ENCODE measurements around the gene PHYHD1. TPM values are rescaled to one million over a fixed set of nuclear protein-coding genes. Genes with fewer than 3 reads are reported as not detected.

The PHYHD1 gene
- polyA plus RNA-seq, 1 donor: 19.0 TPM

DNA sequence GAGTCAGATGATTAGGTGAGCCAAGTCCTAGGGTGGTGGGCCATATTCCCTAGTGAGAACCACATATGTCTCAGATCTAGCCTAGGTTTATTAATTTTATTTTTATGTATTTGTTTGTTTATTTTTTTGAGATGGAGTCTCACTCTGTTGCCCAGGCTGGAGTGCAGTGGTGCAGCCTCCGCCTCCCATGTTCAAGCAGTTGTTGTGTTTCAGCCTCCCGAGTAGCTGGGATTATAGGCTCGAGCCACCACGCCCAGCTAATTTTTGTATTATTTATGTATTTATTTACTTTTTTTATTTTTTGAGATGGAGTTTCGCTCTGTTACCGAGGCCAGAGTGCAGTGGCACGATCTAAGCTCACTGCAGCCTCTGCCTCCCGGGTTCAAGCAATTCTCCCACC, 62.8 kb downstream of the PHYHD1 start:
- H3K4me1 ChIP-seq (ENCODE audit: control insufficient read depth, insufficient read depth, low read length): no peaks in the 10 kb centered on the region
- peaks cover 80% of the 10 kb centered on the region for H3K36me3 ChIP-seq (ENCODE audit: control insufficient read depth, insufficient read depth, low read length)
- no peaks in the 10 kb centered on the region for H3K27me3 ChIP-seq (ENCODE audit: control insufficient read depth, insufficient read depth, low read length)
- DNase-seq: no peak
- no peak overlapping the region for H3K27ac ChIP-seq (ENCODE audit: low read length)
- WGBS (ENCODE audit: insufficient coverage, low lambda C conversion rate): 100% methylated on average over 3 of the region's 8 CpGs
- no peak overlapping the region for H3K4me3 ChIP-seq (ENCODE audit: low read length)
- H3K9me3 ChIP-seq (ENCODE audit: control insufficient read depth, low read depth, low read length): no peaks in the 10 kb centered on the region

DNA sequence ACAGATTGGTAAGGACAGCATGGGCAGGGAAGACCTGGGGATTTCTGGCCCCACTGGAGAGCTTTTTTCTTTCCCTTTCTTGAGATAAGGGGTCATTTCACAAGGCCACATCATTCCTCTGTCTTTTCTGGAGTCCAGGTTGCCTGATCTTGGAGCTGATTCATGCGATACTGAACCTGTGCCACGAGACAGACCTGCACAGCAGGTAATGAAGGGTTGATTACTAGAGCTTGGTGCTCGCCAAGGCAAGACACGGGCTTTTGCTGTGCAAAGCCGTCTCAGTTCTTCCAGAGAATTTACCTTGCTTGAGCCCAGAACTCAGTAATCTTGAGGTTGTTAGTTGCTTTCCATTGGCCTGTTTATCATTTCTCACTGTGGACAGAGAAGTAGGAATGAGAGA, 65.9 kb downstream of the PHYHD1 start:
- no peak overlapping the region for H3K4me3 ChIP-seq (ENCODE audit: low read length)
- H3K27ac ChIP-seq (ENCODE audit: low read length): no peak overlapping the region
- WGBS (ENCODE audit: insufficient coverage, low lambda C conversion rate): no CpG with 5 or more reads among the region's 5 CpGs
- no peaks in the 10 kb centered on the region for H3K4me1 ChIP-seq (ENCODE audit: control insufficient read depth, insufficient read depth, low read length)
- no peaks in the 10 kb centered on the region for H3K9me3 ChIP-seq (ENCODE audit: control insufficient read depth, low read depth, low read length)
- no peak for DNase-seq
- no peaks in the 10 kb centered on the region for H3K27me3 ChIP-seq (ENCODE audit: control insufficient read depth, insufficient read depth, low read length)
- H3K36me3 ChIP-seq (ENCODE audit: control insufficient read depth, insufficient read depth, low read length): peaks cover 77% of the 10 kb centered on the region

DNA sequence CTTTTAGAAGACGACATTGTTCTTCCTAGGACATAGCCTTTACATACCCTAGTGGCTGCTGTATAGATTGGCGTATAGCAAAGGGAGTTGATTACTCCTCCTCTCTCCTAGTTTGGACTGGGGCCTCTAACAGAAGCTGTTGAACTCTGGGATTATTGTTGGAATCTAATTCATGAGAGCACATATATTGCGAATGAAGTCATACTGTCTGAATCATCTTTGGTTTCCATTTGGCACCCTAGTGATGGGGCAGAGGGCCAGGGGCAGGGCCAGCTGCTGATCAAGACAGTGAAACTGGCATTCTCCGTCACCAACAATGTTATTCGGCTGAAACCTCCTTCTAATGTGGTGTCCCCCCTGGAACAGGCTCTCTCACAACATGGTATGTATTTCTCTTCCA, 67.0 kb downstream of the PHYHD1 start:
- Histone ChIP-seq H3K36me3 (ENCODE audit: control insufficient read depth, insufficient read depth, low read length) (peaks cover 74% of the 10 kb centered on the region), H3K27me3 (ENCODE audit: control insufficient read depth, insufficient read depth, low read length) (no peaks in the 10 kb centered on the region), H3K27ac (ENCODE audit: low read length) (no peak overlapping the region), H3K9me3 (ENCODE audit: control insufficient read depth, low read depth, low read length) (no peaks in the 10 kb centered on the region), H3K4me3 (ENCODE audit: low read length) (no peak overlapping the region), H3K4me1 (ENCODE audit: control insufficient read depth, insufficient read depth, low read length) (no peaks in the 10 kb centered on the region)
- DNase-seq: no peak
- 100% methylated on average over 1 of the region's 5 CpGs for WGBS (ENCODE audit: insufficient coverage, low lambda C conversion rate)

Other genes starting within 250 kb of the PHYHD1 start
- gene SET, start 231.8 kb upstream of the PHYHD1 start, polyA plus RNA-seq: 339 TPM
- 5.5 TPM for gene PKN3, start 218.5 kb upstream of the PHYHD1 start, polyA plus RNA-seq
- gene ZDHHC12, start 196.9 kb upstream of the PHYHD1 start, polyA plus RNA-seq: 35.8 TPM
- 36.7 TPM for gene ZER1, start 149.1 kb upstream of the PHYHD1 start, polyA plus RNA-seq
- 31.7 TPM for gene TBC1D13, start 133.7 kb upstream of the PHYHD1 start, polyA plus RNA-seq
- 14.4 TPM for gene ENDOG, start 102.5 kb upstream of the PHYHD1 start, polyA plus RNA-seq
- gene SPOUT1, start 91.2 kb upstream of the PHYHD1 start, polyA plus RNA-seq: 36.2 TPM
- 6.5 TPM for gene KYAT1, start 39.0 kb upstream of the PHYHD1 start, polyA plus RNA-seq
- 18.5 TPM for gene LRRC8A, start 38.8 kb upstream of the PHYHD1 start, polyA plus RNA-seq
- gene DOLK, start 26.6 kb downstream of the PHYHD1 start, polyA plus RNA-seq: 14.8 TPM
- gene NUP188, start 26.7 kb downstream of the PHYHD1 start, polyA plus RNA-seq: 35.3 TPM
- 81.7 TPM for gene SH3GLB2, start 107.3 kb downstream of the PHYHD1 start, polyA plus RNA-seq
- 25.3 TPM for gene MIGA2, start 115.6 kb downstream of the PHYHD1 start, polyA plus RNA-seq
- gene DOLPP1, start 160.1 kb downstream of the PHYHD1 start, polyA plus RNA-seq: 25.3 TPM
- gene CRAT, start 189.8 kb downstream of the PHYHD1 start, polyA plus RNA-seq: 84.3 TPM
- 70.1 TPM for gene PTPA, start 190.4 kb downstream of the PHYHD1 start, polyA plus RNA-seq

All from large intestine (tissue), 3 donors.